Measurements from ENCODE around the gene TBX1.

Gene TBX1

DNA sequence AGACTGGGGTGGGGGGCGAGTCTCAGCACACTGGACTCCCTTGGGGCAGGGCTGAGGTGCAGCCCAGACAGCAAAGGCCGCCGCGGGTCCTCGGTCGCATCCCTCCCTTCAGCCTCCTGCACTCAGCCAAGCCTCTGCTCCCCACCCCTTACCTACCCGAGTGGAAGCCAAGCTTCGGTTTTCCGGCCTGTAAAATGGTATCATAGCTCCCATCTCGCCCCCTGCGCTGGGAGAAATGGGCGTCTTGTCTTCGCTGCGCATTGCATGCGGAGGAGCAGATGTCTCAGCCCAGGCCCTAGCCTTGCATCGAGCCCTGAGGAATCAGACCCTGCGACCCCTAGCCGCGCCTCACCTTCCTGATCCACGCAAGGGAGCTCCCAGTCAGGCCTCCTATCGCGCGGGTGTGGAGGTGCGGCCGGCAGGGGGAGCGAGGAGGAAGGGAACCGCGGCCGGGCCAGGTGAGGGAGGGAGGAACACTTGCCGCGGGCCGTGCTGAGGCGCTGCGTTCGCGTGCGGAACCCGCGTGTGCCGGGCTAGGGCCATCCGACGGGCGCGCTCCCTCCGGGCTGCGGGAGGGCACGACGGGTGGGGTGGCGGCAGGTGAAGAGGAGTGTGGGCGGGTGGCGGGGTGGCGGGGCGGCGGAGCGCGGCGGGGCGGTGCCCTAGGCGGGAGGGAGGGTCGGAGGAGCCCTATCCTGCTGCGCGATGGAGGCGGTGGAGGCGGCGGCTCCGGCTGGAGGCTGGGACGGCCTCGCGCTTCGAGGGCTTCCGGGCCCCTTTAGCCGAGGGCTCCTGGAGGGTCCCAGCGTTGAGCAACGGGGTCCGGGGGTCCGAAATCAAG is 4.1 kb upstream of the TBX1 start:
- Histone ChIP-seq H3K27me3 (ENCODE audit: insufficient read depth, low read depth, severe bottlenecking) (no peaks in the 10 kb centered on the region), H3K27ac (no peak overlapping the region), H3K36me3 (no peaks in the 10 kb centered on the region), H3K4me3 (ENCODE audit: low read depth, low read length) (no peak overlapping the region), H3K9me3 (ENCODE audit: severe bottlenecking) (no peaks in the 10 kb centered on the region)
- DNase-seq, result peak; percentile 32
- TF ChIP-seq CTCF (IDR thresholded peaks at IDR 0.05; ENCODE audit: low read depth, low read length), result no peak

DNA sequence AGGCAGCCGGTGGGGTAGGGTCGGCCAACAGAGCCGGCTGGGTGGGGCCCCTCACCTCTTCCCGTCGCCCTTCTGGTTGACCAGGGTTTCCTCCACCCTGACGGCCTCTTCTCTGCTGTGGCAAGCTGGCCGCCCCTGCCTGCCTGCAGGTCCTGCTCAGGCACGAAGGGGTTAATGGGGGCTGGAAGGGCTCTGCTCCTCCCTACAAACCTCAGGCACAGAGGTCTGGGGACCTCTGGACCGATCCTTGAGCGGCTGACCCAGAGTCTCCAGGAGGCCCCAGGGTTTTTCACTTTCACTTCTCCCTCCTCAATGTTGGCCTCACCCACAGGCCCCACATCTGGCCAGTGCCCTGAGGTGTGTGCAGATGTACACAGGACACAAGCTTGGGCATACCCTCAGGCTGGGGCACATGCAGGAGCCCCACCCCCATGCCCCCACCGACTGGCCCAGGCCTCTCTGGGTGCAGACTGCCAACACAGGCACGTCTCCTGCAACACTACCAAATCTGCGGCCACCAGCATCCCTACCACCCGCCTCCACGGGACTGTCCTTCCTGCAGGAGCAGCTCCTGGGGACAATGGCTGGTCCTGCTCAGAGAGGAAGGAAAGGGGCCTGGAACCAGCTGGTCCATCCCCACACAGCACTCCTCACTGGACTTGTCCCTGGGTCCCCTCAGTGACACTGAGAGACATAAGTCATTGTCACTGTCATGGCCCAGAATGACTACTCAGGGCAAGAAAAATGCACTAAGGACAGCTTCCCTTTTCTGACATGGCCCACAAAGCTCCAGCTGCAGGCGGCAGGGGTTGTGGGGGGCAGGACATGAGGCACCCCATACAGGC is 3.2 kb upstream of the TBX1 start:
- no peak for TF ChIP-seq CTCF (IDR thresholded peaks at IDR 0.05; ENCODE audit: low read depth, low read length)
- no peak for DNase-seq
- no peak overlapping the region for H3K4me3 ChIP-seq (ENCODE audit: low read depth, low read length)
- H3K36me3 ChIP-seq, result no peaks in the 10 kb centered on the region
- no peaks in the 10 kb centered on the region for H3K9me3 ChIP-seq (ENCODE audit: severe bottlenecking)
- H3K27ac ChIP-seq, result no peak overlapping the region
- H3K27me3 ChIP-seq (ENCODE audit: insufficient read depth, low read depth, severe bottlenecking), result no peaks in the 10 kb centered on the region

- DNase-seq, result no peak
- Histone ChIP-seq H3K36me3 (peaks cover 4% of the 10 kb centered on the region; the same call in 1 of the 2 replicates), H3K27ac (no peak overlapping the region), H3K9me3 (ENCODE audit: severe bottlenecking) (no peaks in the 10 kb centered on the region), H3K27me3 (ENCODE audit: insufficient read depth, low read depth, severe bottlenecking) (no peaks in the 10 kb centered on the region), H3K4me3 (ENCODE audit: low read depth, low read length) (no peak overlapping the region)
- no peak for TF ChIP-seq CTCF (IDR thresholded peaks at IDR 0.05; ENCODE audit: low read depth, low read length)
Observed at GRCh38 chr22:19757985-19758895, 2.3 kb upstream of the TBX1 start.

GRCh38 chr22:19758896-19759426 is 1.6 kb upstream of the TBX1 start:
- DNase-seq, result no peak
- Histone ChIP-seq H3K4me3 (ENCODE audit: low read depth, low read length) (no peak overlapping the region), H3K27ac (no peak overlapping the region), H3K36me3 (peaks cover 9% of the 10 kb centered on the region; the same call in 1 of the 2 replicates), H3K9me3 (ENCODE audit: severe bottlenecking) (no peaks in the 10 kb centered on the region), H3K27me3 (ENCODE audit: insufficient read depth, low read depth, severe bottlenecking) (no peaks in the 10 kb centered on the region)
- no peak for TF ChIP-seq CTCF (IDR thresholded peaks at IDR 0.05; ENCODE audit: low read depth, low read length)

DNA sequence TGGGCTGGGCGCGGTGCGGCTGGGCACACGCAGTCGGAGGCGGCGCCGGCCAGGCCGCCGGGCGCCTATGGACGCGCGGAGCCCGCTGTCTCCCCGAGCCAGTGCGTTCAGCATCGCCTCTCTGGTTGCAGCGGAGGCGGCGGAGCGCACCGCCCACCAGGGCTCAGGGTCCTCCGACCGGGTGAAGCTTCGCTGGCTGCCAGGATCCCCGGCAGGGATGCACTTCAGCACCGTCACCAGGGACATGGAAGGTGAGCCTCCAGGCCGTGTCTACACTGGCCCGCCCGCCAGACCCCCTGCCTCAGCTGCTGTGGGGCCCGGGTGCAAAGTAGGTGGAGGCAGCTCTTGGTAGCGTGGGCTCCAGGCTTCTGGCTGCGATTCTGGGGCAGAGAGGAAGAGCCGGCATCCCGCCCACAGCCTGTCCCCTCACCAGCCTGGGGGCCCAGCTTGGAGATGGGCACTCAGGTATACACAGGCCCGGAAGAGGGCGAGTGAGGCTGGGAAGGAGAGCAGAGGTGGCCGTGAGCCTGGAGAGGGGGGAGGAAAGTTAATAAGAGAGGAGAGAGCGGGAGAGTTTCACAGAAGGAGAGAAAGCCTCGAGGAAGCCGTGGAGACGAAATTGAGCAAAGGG is 1.0 kb upstream of the TBX1 start:
- no peak for TF ChIP-seq CTCF (IDR thresholded peaks at IDR 0.05; ENCODE audit: low read depth, low read length)
- Histone ChIP-seq H3K36me3 (peaks cover 13% of the 10 kb centered on the region), H3K4me3 (ENCODE audit: low read depth, low read length) (no peak overlapping the region), H3K27me3 (ENCODE audit: insufficient read depth, low read depth, severe bottlenecking) (no peaks in the 10 kb centered on the region), H3K27ac (peak overlapping the region; percentile 65), H3K9me3 (ENCODE audit: severe bottlenecking) (no peaks in the 10 kb centered on the region)
- DNase-seq, result no peak

All from WERI-Rb-1 (cell line).